ENCODE measurements around the gene ITPRIPL2.

- no peak for TF ChIP-seq POLR2AphosphoS5 (IDR thresholded peaks at IDR 0.05; ENCODE audit: low read depth, low read length)
- no peak for TF ChIP-seq POLR2A (IDR thresholded peaks at IDR 0.05; ENCODE audit: low read depth, low read length)
- no peak for TF ChIP-seq TAF1 (IDR thresholded peaks at IDR 0.05; ENCODE audit: low read depth, low read length)
- no peak for TF ChIP-seq POU2F2 (IDR thresholded peaks at IDR 0.05; ENCODE audit: low read depth, low read length)
- no peak for TF ChIP-seq PAX5 (IDR thresholded peaks at IDR 0.05; ENCODE audit: insufficient read depth, low read length, severe bottlenecking)
- TF ChIP-seq SPI1 (IDR thresholded peaks at IDR 0.05; ENCODE audit: low read depth, low read length) = no peak
Observed at GRCh38 chr16:19104607-19105006, 9.2 kb upstream of the ITPRIPL2 start.

Measured in GM12891 (cell line).